NT2/D1 (cell line): ENCODE results near the gene GPATCH11.

Experiments
- YY1 ChIP-seq: IDR thresholded peaks from 2 replicates; pipeline ENCODE4 v1.6.1; 2011; ENCODE audit not compliant: insufficient read length, insufficient read depth
- ZNF274 ChIP-seq: IDR thresholded peaks from 2 replicates; pipeline ENCODE4 v1.6.1; 2011; ENCODE audit warnings: mild to moderate bottlenecking, low read depth, low read length

GRCh38 chr2:37083873-37084794 is at the start of gene GPATCH11, which contains the start of gene HEATR5B:
- TF ChIP-seq ZNF274 = no peak
- TF ChIP-seq YY1 = no peak
